ENCODE results near the gene EEFSEC.

- TF ChIP-seq, protein P1, sequence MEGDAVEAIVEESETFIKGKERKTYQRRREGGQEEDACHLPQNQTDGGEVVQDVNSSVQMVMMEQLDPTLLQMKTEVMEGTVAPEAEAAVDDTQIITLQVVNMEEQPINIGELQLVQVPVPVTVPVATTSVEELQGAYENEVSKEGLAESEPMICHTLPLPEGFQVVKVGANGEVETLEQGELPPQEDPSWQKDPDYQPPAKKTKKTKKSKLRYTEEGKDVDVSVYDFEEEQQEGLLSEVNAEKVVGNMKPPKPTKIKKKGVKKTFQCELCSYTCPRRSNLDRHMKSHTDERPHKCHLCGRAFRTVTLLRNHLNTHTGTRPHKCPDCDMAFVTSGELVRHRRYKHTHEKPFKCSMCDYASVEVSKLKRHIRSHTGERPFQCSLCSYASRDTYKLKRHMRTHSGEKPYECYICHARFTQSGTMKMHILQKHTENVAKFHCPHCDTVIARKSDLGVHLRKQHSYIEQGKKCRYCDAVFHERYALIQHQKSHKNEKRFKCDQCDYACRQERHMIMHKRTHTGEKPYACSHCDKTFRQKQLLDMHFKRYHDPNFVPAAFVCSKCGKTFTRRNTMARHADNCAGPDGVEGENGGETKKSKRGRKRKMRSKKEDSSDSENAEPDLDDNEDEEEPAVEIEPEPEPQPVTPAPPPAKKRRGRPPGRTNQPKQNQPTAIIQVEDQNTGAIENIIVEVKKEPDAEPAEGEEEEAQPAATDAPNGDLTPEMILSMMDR (optimal IDR thresholded peaks at IDR 0.05 in 1 of 3, IDR thresholded peaks at IDR 0.05 in 1 of 3, conservative IDR thresholded peaks at IDR 0.05 in 1 of 3; ENCODE audit: extremely low read depth in 1 of 3, insufficient read depth in 2 of 3, low read length in 3 of 3) = no peak
- no peak for TF ChIP-seq EZH2 (IDR thresholded peaks at IDR 0.05; ENCODE audit: low read length)
Measured at GRCh38 chr3:128344052-128344735, 190.9 kb downstream of the EEFSEC start.
